ENCODE measurements around the gene DCST2.

DNA sequence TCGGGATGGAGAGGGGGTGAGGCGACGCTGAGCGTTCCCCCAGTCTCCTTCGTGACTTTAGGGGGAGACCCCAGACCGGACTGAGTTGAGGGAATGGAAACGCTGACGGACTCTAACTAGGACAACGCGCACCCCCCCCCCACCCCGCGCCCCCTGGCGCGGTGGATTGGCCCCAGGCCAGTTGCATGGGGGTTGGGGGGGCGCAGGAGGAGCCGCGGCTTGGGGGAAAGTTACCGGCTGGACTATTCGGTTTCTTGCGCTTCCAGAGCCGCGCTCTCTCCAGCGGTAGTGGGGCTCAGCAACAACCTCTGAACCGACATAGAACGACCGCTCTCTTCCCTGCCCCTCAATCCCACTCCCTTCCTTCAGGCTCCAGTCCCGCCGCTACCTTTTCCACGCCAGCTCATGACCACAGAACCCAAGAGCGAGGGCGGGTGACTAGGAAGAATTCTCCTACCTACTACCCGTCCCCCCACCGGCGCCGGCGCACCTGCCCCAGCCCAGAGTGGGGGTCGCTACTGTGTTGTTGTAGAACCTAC, 30.3 kb downstream of the DCST2 start:
- TF ChIP-seq, protein P1, sequence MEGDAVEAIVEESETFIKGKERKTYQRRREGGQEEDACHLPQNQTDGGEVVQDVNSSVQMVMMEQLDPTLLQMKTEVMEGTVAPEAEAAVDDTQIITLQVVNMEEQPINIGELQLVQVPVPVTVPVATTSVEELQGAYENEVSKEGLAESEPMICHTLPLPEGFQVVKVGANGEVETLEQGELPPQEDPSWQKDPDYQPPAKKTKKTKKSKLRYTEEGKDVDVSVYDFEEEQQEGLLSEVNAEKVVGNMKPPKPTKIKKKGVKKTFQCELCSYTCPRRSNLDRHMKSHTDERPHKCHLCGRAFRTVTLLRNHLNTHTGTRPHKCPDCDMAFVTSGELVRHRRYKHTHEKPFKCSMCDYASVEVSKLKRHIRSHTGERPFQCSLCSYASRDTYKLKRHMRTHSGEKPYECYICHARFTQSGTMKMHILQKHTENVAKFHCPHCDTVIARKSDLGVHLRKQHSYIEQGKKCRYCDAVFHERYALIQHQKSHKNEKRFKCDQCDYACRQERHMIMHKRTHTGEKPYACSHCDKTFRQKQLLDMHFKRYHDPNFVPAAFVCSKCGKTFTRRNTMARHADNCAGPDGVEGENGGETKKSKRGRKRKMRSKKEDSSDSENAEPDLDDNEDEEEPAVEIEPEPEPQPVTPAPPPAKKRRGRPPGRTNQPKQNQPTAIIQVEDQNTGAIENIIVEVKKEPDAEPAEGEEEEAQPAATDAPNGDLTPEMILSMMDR (IDR thresholded peaks at IDR 0.05) = no peak
- TF ChIP-seq POLR2A (IDR thresholded peaks at IDR 0.05) = no peak

Data from lower leg skin (tissue), 3 donors.